ENCODE data around the gene HAO1. TPM values are rescaled to one million over a fixed set of nuclear protein-coding genes. Genes with fewer than 3 reads are reported as not detected.

HAO1 gene
- total RNA-seq, 2 experiments from 2014 or later = not detected

Other genes starting within 250 kb of the HAO1 start
- gene TMX4, start 79.3 kb upstream of the HAO1 start, total RNA-seq = 10 to 100 TPM; 73.6 to 80.3 TPM
- 1 to 10 TPM; 1.9 to 2.2 TPM for gene PLCB1, start 191.8 kb upstream of the HAO1 start, total RNA-seq

All from activated CD4-positive, alpha-beta memory T cell treated with anti-CD3 and anti-CD28 coated beads, Interleukin-2, amount 10 ng/mL, durations not matched to agents 7 days and 5 days (primary cell).